COR-L47 (cell line): ENCODE measurements around the gene SLC25A22.

Experiments used
- DNase-seq: peaks from one replicate; lab custom pipeline; 2025; lab: John Stamatoyannopoulos, UW

SLC25A22 gene

DNA sequence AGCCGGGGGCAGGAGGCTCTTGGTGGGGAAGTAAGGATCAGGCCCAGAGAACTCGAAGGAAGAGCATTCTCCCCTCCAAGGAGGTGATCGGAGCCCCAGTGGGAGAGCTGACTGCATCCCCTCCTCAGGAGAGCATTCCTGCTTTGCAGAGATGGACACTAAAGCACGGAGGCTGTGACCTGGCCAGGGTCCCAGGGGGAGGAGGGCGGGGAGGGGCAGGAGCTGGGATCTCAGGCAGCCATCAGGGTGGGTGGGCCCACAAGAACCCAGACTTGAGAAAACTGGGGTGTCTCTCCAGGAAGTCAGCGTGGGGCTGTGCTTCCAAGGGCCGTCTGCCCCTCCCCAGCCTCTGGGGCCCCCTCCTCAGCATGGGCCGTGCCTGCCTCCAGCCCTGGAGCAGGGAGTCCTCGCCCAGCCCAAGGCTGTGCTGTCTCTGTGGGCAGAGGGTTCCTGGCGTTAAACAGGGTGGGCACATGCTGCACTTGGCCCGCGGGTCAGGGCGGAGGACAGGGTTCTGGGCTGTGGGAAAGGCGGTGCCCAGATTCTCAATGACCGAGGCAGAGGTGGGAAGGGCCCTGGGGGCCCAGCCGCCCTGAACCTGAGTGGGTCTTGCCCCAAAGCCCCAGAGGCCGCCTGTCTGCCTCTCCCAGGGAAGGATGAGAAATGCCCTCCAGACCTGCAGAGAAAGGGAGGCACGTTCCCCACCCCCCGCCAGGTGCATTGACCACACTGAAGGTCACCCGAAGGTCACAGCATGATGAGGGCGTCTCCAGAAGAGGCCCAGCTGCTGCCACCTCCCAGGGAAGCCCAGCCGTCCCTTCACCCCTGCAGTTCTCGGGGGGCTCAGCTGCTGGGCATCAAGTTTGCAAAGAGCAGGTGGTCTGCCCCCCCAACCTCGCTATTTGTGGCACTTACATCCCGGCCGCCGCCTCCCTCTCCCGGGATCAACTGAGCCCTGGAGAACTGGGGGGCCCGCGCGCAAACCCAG, 8.8 kb downstream of the SLC25A22 start:
- DNase-seq, result no peak

DNA sequence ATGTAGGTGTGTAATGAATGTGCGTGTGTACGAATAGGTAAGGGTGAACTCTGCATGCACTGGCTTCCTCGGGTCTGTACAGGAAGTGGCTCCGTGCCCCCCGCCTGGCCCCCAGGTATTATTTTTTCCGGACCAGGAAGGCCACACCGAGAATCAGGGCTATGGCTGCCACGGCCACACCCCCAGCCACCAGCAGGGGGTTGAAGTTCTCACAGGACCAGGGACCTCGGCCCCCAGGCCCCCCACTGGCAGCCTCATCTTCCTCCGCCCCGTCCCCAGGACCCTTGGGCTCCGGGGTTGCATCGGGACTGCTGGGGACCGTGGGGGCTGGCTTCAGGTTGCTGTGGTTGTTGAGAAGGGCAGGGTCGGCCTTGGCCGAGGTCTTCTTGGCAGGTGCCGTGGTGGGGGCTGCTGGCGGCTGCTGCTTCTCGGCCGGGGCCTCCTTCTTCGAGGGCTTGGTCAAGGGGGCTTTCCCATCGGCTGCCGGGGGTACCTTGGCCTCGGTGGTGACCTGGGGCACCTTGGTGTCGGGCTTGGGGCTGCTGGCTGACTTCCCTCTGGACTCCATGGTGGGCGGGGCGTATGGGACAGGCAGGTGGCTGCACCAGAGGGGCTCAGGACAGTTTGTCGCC, 10.0 kb downstream of the SLC25A22 start:
- no peak for DNase-seq

DNA sequence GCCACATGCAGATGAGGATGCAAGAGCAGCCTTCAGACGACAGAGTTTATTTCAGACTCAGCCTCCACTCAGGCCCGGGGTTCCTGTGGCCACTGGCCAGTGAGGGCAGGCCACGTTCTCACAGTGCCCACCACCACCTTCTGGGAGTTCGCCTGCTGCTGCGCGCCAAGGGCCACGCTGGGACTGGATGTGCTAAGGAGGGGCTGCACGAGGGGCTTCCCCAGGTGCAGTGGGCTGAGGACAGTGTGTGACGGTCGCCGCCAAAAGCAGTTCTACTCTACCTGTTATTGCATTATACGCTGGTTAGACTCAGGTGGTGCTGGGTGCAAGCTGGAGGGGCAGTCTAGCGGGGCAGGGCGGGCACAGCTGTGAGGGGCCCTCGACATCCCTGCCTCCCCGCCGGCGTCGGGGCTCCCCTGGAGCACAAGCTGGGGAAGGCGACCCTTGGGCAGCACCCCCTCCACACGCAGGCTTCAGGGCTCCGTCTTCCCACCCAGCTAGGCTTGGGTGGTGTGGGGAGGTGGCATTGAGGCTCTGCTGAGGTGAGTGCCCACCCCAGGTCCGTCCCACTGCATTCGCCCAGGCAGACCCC, 10.9 kb downstream of the SLC25A22 start:
- no peak for DNase-seq

DNA sequence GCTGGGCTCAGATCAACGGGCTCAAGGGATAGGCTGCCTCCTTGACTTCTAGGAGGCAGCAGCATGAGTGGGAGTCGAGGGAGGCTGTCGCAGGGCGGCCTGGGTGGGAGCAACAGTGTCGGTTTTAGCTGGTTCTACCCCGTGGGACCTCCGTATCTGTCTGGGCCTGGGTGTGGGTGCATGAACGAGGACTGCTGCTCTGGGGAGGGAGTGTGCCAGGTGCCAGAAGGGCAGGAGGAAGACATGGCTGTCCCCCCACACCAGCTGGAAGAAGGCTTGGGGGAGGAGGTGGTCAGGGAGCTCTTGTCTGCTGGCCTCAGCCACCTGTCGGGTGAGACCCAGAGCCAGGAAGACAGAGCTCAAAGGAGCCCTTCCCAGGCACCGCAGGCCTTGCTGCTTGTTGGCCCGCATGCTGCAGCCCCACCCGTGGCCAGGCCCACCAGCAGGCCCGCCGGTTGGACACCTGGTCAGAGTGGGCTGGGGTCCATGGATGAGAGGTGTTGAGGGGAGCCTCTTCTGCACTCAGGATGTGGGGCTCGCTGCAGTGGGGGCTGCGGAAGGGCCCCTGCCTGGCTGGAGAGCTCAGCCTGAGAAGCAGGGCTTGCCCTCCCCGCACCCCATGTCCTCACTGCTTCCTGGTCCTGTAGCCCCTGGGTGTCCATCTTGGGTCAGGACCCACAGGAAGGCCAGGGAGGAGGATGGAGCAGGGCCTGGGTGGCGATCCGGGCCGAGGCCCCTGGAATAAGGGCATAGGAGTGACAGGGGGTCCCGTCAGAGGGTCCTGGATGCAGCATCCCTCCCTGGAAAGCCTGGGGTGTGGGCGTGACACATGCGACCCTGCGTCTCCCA, 11.6 kb downstream of the SLC25A22 start:
- no peak for DNase-seq

DNA sequence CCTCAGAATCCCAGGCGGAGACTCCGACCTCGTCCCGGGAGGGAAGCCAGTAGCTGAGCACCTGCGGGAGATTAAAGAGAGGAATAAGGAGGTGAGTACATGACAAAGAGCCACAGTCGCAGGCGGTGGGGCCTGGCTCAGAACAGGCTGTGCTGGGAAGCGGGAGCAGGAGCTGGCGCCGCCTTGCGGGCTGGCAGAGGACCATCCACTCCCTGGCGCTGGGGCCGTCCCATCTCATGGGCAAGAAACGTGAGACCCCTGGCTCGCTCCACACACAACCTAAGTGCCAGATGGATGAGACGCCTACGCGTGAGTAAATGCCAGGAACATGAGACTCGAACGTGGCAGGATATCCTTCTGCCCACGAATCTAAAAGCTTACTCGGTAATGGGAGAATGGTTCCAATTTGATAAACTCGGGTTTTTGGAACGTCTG, 14.5 kb downstream of the SLC25A22 start:
- peak; percentile 28 for DNase-seq

DNA sequence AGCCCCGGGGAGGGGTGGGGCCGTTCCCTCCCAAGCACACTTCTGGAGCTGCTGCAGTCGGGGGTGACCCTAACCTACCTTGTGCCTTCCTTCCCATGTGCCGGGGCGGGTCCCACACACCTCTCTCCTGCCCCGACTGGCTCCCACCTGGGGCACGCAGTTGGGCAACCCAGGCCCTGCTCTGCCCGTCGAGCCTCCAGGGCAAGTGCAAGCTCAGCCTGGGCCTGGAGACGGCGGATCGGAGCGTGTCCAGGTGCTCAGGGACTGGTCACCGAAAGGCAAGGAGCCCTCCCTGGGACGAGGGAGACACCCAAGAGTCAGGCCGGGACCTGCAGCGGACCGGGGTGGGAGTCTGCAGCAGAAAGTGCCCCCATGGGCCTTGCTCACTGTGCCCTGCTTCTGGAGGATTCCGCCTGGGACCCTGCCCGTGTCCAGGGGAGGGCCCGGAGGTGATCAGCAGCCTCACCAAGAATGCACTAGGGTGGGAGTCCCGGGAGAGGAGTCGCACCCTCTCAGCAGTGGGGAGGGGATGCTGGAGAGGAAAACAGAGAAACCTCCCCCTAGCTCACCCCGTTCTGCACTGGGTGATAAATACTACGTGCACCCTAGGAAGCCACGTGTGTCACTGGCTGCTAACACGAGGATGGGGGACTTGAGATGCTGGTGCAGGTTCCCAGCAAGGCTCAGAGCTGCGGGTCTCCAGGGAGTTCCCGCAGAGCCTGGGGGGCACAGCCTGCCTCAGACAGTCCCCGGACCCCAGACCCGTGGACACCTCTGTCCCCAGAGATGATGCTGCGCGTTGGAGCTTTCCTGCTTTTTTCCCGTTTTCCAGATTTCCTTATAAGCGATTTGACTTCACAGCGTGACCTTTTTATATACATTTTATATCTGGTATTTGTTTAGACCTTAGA, 15.6 kb downstream of the SLC25A22 start:
- DNase-seq, result no peak

DNA sequence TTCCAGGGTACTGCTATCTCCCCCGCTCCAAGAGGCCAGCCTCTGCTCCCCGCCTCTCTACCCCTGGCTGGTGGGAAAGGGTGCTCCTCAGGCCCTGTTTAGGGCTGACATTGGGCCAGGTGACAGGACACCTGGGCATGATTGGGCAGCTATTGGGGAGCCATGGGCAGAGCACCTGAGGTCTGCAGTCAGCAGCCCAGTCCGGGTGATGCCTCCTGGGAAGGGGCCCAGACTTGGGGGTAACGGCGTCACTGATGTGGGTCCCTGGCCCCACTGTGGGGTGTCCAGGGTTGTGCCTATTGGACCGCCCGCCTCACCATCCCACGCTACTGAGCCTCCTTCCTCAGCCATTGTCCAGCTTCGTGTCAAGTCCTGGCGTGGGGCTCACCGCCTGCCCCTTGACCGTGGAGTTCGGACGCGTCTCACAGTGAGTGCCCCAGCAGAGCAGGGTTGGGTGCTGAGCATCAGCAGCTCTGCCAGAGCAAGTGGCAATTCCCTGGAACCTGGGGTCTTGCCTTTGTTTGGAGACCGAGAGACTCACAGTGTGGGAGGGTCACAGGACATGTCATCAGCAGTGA, 18.0 kb downstream of the SLC25A22 start:
- no peak for DNase-seq

DNA sequence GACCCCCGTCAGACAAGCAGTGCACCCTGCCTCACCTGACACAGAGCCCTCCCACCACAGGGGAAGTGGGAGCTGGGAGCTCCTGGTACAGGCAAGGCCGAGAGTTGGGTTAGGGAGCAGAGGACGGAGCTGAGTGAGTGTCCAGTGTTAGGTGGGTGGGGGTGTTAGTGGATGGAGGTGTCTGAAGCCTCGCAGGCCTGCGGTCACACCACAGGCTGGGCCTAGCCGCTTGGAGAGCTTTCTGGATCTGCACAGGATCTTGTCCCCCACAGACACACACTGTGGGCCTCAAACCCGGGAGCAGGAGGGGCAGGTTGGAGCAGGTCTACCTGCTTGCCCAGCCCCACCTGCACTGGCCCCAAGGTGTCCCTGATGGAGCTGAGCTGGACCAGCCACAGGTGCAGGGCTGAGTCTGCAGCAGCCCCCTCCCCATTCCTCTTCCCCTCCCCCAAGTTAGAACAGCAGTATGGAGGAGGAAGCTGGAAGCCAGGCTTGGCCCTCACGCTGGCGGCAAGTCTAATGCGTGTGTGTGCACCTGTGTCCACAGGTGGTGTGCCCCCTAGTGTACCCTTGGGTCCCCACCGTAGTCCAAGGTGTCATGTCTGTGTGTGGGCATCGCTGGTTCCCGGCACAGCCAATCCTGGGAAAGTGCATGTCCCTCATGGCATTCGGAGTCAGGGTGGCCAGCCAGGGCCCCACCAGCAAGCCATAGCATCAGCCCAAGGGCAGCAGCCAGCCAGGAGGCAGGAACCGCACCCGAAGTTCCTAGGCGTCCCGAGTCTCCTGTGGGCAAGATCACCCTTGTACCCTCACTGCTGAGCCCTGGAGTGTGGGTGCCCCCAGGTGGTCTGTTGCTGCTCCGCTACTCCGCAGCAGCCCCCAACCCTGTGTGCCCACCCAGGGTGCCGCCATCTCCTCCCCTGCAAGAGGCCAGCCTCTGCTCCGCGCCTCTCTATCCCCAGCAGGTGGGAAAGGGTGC, 18.8 kb downstream of the SLC25A22 start:
- no peak for DNase-seq

DNA sequence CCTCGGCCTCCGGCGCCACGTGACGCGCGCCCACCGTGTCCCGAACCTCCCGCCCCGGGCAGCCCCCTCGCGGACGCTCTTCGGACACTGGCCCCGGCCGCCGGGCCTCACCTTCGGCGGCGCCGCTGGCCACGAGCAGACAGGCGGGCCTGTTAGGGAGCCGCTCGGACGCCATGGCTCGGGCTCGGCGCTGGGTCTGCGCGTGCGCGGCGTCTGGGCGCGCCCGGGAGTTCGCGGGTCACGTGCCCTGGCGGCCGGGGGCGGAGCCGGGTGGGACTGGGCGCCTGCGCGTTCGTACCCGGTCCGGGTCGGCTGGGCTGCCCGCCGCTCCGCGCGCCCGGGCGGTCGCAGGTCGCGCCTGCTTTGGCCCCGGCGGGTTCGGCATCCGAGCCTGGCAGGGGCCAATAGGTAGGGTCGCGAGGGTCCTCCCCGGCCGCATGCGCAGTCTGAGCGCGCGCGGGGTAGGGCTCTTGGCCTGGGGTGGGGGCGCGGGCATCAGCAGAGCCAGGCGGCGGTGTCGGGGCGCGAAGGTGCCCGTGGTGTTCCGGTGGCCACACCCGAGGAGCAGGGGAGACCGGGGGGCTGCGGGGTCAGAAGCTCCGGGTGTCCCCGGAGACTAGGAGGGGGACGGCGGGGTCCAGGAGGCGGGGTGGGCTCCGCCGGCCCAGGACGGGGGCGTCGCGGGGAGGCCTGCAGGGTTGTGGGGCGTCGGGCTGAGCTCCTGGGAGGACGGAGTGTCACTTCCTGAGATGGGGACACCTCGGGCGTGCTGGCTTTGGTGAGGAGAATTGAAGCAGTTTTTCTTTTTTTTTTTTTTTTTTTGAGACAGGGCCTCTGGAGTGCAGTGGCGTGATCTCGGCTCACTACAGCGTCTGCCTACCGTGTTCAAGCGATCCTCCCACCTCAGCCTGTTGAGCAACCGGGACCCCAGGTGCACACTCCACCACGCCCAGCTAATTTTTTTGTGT, 20.5 kb downstream of the SLC25A22 start, which contains the start of gene GATD1:
TSS of gene GATD1 (minus strand) at position 200 of the 968 bp plus-strand sequence. CDS start at position 175, 25 bp downstream.
- peak; percentile 81 for DNase-seq

DNA sequence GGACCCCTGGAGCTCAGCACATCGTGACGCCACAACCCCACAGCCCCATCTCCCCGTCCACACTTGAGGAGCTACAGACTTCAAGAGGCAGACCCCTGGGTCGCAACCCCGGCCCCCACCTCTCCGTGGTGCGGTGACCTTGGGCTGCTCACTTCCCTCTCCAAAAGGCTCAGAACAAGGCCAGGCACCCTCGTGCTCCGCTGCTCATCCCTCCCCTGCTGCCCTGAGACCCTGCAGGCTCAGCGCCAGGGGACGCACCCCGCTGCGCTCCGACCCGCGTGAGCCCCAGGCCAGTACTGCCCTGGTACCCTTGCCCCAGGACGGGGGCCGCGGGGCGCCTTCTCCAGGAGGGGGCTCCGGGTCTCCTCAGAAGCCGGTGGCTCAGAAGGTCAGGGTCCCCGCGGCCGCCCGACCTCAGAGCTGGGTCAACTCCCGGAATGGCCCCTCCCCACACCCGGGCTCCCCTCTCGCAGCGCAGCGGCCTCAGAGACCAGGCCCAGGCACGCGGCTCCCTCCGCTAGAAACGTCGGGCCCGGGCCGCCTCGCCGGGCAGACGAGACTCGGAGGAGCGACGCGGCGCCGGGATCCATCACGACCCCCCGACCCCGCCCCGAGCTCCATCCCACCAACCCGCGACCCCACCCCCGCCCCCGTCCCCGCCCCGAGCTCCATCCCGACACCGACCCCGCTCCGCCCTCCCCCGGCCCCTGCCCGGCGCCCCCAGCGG, 21.4 kb downstream of the SLC25A22 start:
- no peak for DNase-seq

DNA sequence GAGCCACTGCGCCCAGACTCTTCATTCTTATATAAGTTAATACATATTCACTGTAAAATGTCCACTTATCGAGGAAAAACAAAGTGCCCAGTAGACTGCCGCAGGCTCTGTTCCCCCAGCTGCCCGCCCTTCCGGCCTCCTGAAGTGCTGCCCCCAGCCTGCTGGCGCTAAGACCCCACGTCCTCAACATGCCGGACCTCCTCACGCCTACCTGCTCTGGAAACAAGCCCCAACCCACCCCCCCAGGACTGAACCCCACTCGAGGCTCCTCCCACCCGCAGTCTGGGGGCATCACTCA, 21.9 kb downstream of the SLC25A22 start:
- DNase-seq, result no peak

DNA sequence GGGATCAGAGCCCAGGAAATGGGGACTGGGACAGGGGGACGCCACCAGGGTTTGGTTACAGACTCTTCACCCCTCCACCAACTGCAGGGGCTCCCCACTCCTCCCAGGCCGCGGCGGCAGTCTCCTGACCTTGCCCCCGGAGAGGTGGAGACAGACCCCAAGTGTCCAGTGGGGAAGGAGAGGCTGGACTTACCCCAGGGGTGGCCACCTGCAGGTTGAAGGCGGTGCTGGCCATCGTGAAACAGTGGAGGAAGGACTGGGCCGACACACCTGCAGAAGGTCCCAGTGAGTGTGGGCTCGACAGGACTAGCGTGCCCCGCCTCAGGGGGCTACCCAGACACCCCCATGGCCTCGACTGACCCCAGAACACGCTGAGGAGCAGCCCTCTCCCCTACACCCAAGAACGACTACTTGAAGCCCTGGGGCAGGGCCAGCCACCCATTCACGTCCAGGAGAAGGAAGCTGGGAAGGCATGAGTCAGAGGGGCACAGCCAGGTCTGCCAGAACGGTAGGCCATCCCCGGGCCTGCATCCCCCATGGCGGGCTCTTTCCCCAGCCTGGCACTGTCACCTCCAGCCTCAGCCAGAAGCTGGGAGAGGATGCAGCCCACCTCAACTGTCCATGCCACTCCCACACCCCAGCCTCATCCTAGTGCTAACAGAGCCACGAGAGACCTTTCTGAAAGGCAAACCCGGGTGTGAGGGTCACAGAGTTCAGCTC, 23.0 kb downstream of the SLC25A22 start:
- no peak for DNase-seq

DNA sequence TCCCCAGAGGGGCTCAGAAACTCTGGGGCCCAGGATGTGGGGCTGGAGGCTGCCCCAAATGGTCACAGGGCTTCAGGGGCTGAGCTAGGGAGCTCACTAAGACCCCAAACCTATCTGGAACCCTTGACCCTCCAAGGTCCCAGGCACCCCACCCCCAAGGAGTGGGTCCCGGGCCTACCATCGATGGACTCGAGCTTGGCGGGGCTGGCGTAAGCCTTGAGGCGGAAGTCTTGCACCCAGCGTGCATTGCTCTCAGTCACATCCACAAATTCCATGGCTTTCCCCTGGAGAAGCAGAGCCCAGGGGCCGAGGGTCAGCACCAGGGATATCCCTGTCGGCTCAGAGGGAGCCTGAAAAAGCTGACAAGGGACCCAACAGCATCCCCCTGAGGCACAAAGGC, 24.3 kb downstream of the SLC25A22 start:
- DNase-seq, result no peak

DNA sequence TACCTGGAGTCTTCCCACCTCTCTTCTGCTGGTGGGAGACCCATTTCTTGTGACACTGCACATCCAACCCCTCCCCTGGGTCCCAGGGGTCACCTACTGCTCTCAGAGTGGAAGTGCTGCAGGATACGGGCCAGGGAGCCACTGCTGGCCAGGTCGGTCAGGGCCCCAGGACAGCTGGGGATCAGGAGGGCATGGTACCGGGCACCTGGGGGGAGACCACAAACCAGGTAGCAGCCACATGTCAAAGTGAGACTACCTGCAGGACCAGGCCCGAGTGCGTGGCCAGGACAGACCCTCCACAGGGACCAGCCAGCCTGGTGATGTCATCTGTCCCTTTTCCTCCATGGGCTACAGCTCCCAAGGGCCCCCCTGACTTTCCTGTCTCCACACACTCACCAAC, 24.7 kb downstream of the SLC25A22 start:
- DNase-seq, result no peak

DNA sequence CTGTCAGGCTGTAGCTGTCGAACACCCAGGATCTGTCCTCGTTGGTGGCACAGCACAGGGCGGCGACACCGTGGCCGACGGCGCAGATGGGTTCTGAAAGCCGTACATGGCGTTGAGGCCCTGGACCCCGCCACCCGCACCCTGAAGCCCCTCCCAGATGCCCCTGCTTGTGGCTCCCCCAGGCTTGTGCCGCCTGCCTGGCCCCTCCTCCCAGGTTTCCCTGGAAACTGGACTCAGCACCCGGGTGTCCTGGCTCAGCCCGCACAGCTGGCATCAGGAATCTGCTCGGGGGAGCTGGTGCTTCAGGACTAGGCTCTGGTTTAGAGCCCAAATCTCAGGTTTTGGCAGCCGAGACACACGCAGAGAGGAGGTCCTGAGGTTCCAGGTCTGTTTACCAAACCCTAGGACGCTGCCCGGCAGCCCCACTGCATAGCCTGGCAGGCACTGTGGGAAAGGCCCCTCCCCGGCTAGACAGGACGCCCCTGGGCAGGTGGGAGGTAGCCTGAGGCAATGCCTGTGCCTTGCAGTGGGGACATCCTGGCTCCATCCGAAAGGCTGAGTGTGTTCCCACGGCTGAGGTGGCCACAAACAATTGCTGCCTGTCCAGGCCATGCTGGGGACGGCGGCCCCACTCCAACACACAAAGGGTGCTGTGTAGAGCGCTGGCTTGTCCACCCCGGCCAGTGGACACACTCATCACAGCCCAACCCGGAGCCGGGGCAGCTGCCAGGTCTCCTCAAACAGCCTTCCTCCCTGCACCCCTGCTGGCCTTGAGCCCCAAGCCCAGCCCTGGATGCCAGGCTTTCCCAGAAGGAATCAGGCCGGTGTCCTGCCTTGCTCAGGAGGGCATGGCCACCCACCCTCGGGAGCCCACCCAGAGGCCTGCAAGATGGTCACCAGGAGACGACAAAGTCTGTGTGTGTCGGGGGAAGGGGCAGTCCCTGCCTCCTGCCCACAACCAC, 25.4 kb downstream of the SLC25A22 start:
- no peak for DNase-seq
